Activated CD4-positive, alpha-beta memory T cell treated with anti-CD3 and anti-CD28 coated beads for 36 hours (primary cell): ENCODE data around the gene FCMR. TPM values are rescaled to one million over a fixed set of nuclear protein-coding genes. Genes with fewer than 3 reads are reported as not detected.

Experiments
- CTCF ChIA-PET: fragments of 350-600 bp; sonication (Branson Sonifier 250); formaldehyde crosslinking; loops from one replicate; lab custom pipeline; 2021; ENCODE audit warnings: antibody characterized with exemption, inconsistent platforms; lab: Charles Lee
- POLR2A ChIA-PET: fragments of 350-600 bp; sonication (Branson Sonifier 250); formaldehyde crosslinking; loops from one replicate; lab custom pipeline; 2021; ENCODE audit warnings: antibody characterized with exemption; lab: Charles Lee
- DNase-seq: peaks from one replicate; pipeline ENCODE4 v3.0.0-alpha.2; 2020
- H3K27ac Mint-ChIP-seq: one replicate; pipeline ENCODE4 v1.8.0; 2021; ENCODE audit warnings: mixed read lengths
- H3K27me3 Mint-ChIP-seq: one replicate; pipeline ENCODE4 v1.8.0; 2021; ENCODE audit warnings: mixed read lengths
- H3K36me3 Mint-ChIP-seq: one replicate; pipeline ENCODE4 v1.8.0; 2021; ENCODE audit warnings: mixed read lengths
- H3K4me1 Mint-ChIP-seq: one replicate; pipeline ENCODE4 v1.8.0; 2021; ENCODE audit warnings: low read depth, mixed read lengths
- H3K4me3 Mint-ChIP-seq: one replicate; pipeline ENCODE4 v1.8.0; 2021; ENCODE audit warnings: mild to moderate bottlenecking, mixed read lengths
- H3K9me3 Mint-ChIP-seq: one replicate; pipeline ENCODE4 v1.8.0; 2021; ENCODE audit warnings: mixed read lengths
- intact Hi-C: fragments of 100-400 bp; cut with micrococcal nuclease; formaldehyde crosslinking; loops from one replicate; pipeline ENCODE4 v1.15.1; 2023
- total RNA-seq, 2 experiments: library from RNA; stranded (reverse); gene quantifications; one replicate each; pipeline ENCODE4 v1.2.3, GENCODE V29; 2021

FCMR gene
- total RNA-seq, 2 experiments from 2014 or later = 65.7 to 73.0 TPM

DNA sequence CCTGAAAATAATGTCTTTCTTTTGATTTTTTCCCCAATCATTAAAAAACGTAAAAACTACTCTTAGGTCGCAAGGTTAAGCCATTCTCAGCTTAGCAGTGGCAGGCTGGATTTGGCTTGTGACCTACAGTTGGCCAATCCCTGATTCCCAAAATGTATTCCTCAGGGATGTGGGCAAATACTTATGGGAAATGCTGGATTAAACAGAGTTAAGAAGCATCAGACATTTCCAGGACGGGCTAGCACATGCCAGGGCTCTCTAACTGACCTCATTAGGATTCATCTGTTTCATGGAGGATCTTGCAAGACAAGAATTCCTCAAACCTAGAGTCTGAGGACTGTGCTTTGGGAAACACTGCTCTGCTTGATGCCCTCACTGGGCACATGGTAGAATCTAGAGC is 25.5 kb downstream of the FCMR start:
- ChIA-PET POLR2A (interaction anchor here (0.7 to 2.1 kb wide), 3 partner anchors 9 to 404 kb away, joined by 3 to 15 read pairs (median 3); no protein-coding TSS in a partner anchor), CTCF (interaction anchor here (0.7 to 7.5 kb wide), 5 partner anchors 8 to 32 kb away, joined by 3 to 46 read pairs (median 3); no protein-coding TSS in a partner anchor)
- Mint-ChIP-seq H3K36me3 (peaks cover 3% of the 10 kb centered on the region), H3K4me3 (no peak overlapping the region), H3K4me1 (peaks cover 73% of the 10 kb centered on the region), H3K27ac (no peak overlapping the region), H3K9me3 (no peaks in the 10 kb centered on the region), H3K27me3 (peaks cover 4% of the 10 kb centered on the region)
- DNase-seq = no peak
- intact Hi-C loops = loop anchor here (10.0 kb wide), 1 partner anchor 391 kb away; the partner anchor contains the start of gene RASSF5

DNA sequence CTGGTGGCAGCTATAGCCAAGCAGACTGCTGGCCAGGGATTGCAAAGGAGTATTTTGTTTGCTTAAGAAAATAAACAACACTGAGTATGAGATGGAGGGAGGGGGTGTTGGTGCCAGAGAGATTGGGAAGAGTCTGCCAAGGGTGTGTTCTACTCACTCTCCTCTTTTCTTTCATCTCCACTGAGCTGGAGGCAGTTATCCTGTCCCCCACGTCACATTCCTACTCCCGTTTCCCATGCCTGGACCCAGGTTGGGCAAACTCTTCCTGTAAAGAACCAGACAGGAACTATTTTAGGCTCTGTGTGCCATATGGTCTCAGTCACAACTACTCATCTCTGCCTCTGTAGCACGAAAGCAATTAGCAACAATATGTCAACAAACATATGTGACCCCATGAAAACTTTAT is 25.9 kb downstream of the FCMR start:
- H3K9me3 Mint-ChIP-seq = no peaks in the 10 kb centered on the region
- intact Hi-C loops = loop anchor here (10.0 kb wide), 1 partner anchor 391 kb away; the partner anchor contains the start of gene RASSF5
- no peak overlapping the region for H3K4me3 Mint-ChIP-seq
- no peak overlapping the region for H3K27ac Mint-ChIP-seq
- H3K4me1 Mint-ChIP-seq = peaks cover 75% of the 10 kb centered on the region
- ChIA-PET CTCF (interaction anchor here (0.7 to 7.5 kb wide), 5 partner anchors 8 to 38 kb away, joined by 3 to 46 read pairs (median 3); no protein-coding TSS in a partner anchor), POLR2A (interaction anchor here (0.7 to 2.1 kb wide), 4 partner anchors 10 to 403 kb away, joined by 3 to 15 read pairs (median 3); no protein-coding TSS in a partner anchor)
- peaks cover 3% of the 10 kb centered on the region for H3K36me3 Mint-ChIP-seq
- peaks cover 4% of the 10 kb centered on the region for H3K27me3 Mint-ChIP-seq
- no peak for DNase-seq

DNA sequence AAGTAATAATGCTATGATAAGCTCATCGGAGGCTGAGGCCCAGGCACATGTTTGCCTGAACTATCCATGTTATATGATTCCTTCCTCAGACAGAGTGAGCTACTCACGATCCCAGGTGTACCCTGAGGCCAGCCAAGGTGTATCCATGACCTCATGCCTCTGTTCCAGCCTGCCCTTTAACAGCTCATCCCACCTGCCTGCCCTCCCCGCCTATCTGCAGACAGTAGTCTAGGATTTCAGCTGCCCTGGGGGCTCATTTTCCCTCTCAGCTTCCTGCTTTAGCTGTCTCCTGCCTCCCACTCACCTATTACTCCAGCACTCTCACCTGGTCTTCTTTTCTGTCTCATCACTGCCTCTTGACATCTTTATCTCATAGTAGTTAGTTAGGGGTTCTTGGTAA is 26.4 kb downstream of the FCMR start:
- no peak overlapping the region for H3K4me3 Mint-ChIP-seq
- peaks cover 3% of the 10 kb centered on the region for H3K36me3 Mint-ChIP-seq
- no peak for DNase-seq
- ChIA-PET POLR2A (interaction anchor here (0.5 to 1.1 kb wide), 2 partner anchors 25 to 366 kb away, joined by 3 read pairs; no protein-coding TSS in a partner anchor), CTCF (interaction anchor here (0.9 to 7.5 kb wide), 5 partner anchors 11 to 38 kb away, joined by 3 to 46 read pairs (median 3); no protein-coding TSS in a partner anchor)
- peaks cover 76% of the 10 kb centered on the region for H3K4me1 Mint-ChIP-seq
- no peaks in the 10 kb centered on the region for H3K9me3 Mint-ChIP-seq
- intact Hi-C loops = loop anchor here (10.0 kb wide), 1 partner anchor 391 kb away; the partner anchor contains the start of gene RASSF5
- peaks cover 4% of the 10 kb centered on the region for H3K27me3 Mint-ChIP-seq
- no peak overlapping the region for H3K27ac Mint-ChIP-seq

DNA sequence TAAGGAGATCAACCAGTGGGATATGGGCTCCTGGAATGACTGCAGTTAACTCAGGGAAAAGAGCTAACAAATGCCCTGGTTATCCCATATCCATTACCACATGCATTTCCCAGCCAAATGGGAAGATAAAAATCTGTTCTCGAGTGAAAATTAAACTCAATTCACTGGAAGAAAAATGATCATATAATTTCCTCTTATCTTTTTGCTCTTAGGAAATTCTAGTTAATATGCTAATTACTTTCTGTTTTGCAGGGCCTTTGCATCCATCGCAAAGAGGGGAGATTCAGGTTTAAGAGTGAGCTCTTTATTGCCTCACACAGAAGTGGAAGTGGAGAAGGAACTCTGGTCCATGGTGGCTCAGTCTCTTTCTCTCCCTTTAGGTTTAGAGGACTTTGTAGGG is 28.4 kb downstream of the FCMR start:
- DNase-seq = no peak
- peaks cover 2% of the 10 kb centered on the region for H3K27me3 Mint-ChIP-seq
- no peaks in the 10 kb centered on the region for H3K9me3 Mint-ChIP-seq
- H3K4me1 Mint-ChIP-seq = peaks cover 75% of the 10 kb centered on the region
- CTCF ChIA-PET = interaction anchor here (0.7 to 1.4 kb wide), 5 partner anchors 13 to 89 kb away, joined by 3 to 5 read pairs (median 3); partner anchors contain the start of gene IL20
- H3K4me3 Mint-ChIP-seq = no peak overlapping the region
- no peak overlapping the region for H3K27ac Mint-ChIP-seq
- intact Hi-C loops = loop anchor here (10.0 kb wide), 1 partner anchor 389 kb away; the partner anchor contains the start of gene RASSF5
- POLR2A ChIA-PET = no interaction called here
- H3K36me3 Mint-ChIP-seq = no peaks in the 10 kb centered on the region

DNA sequence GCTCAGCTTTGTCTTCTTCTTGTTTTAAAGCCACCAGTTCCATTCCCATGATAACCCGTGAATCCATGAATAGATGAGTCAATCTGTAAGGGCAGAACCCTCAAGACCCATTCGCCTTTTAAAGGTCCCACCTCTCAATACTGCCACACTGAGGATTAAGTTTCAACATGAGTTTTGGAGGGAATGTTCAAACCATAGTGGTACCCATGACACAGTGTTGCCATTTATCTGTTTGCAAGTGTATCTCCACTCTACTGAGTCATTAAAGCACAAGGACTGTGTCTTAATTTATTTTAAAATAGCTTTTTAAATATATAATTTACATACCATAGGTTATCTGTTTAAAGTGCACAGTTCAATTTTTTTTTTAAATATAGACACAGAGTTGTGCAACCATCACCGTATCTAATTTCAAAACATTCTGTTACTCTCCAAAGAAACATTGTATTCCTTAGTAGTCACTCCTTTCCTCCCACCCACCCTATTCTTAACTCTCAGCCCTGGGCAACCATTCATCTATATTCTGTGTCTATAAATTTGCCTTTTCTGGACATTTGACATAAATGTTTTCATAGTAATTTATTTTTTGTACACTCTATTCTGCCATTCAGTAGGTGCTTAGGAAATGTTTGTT is 29.3 kb downstream of the FCMR start:
- no peak overlapping the region for H3K4me3 Mint-ChIP-seq
- H3K4me1 Mint-ChIP-seq = peaks cover 68% of the 10 kb centered on the region
- intact Hi-C loops = loop anchor here (1.0 to 10.0 kb wide), 2 partner anchors 13 to 388 kb away; partner anchors contain the start of gene RASSF5
- H3K27ac Mint-ChIP-seq = no peak overlapping the region
- no peaks in the 10 kb centered on the region for H3K36me3 Mint-ChIP-seq
- POLR2A ChIA-PET = no interaction called here
- H3K27me3 Mint-ChIP-seq = peaks cover 2% of the 10 kb centered on the region
- no peaks in the 10 kb centered on the region for H3K9me3 Mint-ChIP-seq
- no peak for DNase-seq
- CTCF ChIA-PET = interaction anchor here (0.6 to 1.4 kb wide), 3 partner anchors 20 to 44 kb away, joined by 3 to 5 read pairs (median 4); partner anchors contain the start of gene IL20

DNA sequence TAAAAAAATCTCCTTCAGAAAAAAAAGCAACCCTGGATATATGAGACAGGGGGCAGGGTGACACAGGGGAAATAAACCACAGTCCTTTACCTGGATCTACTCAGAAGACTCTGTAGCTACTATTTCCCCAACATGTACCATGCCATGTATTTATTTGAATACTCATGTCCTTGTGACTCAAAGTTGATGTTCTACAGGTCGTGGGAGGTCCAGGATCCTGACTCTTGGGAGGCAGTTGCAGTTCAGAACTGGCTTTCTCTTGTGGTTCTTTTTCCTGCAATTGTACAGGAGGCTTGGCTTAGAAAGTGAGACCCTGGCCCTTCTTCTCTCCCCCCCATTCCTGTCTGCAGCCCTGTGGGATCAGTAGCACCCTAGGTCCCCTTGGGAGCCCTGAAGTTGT is 30.3 kb downstream of the FCMR start:
- H3K4me1 Mint-ChIP-seq = peaks cover 58% of the 10 kb centered on the region
- ChIA-PET POLR2A (no interaction called here), CTCF (no interaction called here)
- no peak overlapping the region for H3K27ac Mint-ChIP-seq
- no peaks in the 10 kb centered on the region for H3K36me3 Mint-ChIP-seq
- H3K27me3 Mint-ChIP-seq = peaks cover 2% of the 10 kb centered on the region
- H3K9me3 Mint-ChIP-seq = no peaks in the 10 kb centered on the region
- DNase-seq = no peak
- intact Hi-C loops = loop anchor here (10.0 kb wide), 1 partner anchor 387 kb away; the partner anchor contains the start of gene RASSF5
- H3K4me3 Mint-ChIP-seq = no peak overlapping the region

DNA sequence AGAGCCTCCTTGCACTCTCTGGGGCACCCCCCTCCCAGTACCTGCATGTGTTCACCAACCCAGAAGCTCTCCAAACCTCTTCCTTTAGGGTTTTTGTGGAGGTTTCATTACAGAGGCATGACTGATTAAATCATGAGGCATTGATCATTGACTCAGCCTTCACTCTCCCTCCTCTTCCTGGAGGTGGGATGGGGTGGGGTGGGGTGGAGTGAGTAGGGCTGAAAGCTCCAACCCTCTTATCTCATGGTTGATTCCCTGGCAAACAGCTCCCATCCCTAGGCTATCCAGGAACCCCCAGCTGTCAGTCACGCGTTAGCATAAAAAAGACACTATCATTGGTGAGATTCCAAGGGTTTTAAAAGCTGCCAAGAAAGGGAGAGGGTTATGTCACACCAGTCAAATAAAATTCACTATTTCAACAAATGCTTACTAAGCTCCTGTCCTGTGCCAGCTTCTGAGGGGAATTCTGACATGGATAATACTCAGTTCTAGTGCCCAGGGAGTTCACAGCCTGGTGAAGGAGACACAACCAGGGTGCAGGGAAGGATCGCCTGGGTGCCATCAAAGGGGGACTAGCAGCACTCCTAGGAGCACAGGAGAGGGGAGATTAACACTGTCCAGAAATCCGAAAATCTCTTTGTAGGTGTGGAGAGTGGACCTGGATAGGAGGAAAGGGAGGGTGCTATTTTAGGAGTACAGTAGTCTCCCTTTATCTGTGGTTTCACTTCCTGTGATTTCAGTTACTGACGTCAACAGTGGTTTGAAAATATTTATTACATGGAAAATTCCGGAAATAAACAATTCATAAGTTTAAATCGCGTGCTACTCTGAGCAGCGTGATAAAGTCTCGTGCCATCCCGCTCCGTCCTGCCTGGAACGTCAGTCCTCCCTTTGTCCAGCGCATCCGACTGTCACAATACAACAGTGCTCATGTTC is 31.3 kb downstream of the FCMR start:
- intact Hi-C loops = loop anchor here (10.0 kb wide), 1 partner anchor 386 kb away; the partner anchor contains the start of gene RASSF5
- H3K9me3 Mint-ChIP-seq = no peaks in the 10 kb centered on the region
- no peak overlapping the region for H3K4me3 Mint-ChIP-seq
- peaks cover 6% of the 10 kb centered on the region for H3K27me3 Mint-ChIP-seq
- peak overlapping the region; percentile 69 for H3K27ac Mint-ChIP-seq
- no peaks in the 10 kb centered on the region for H3K36me3 Mint-ChIP-seq
- ChIA-PET POLR2A (interaction anchor here (1.2 kb wide), 1 partner anchor 14 kb away, joined by 3 read pairs; no protein-coding TSS in a partner anchor), CTCF (interaction anchor here (0.6 to 1.1 kb wide), 4 partner anchors 19 to 283 kb away, joined by 3 to 6 read pairs (median 4); partner anchors contain the start of gene IL20)
- H3K4me1 Mint-ChIP-seq = peaks cover 50% of the 10 kb centered on the region
- peak; percentile 47 for DNase-seq

DNA sequence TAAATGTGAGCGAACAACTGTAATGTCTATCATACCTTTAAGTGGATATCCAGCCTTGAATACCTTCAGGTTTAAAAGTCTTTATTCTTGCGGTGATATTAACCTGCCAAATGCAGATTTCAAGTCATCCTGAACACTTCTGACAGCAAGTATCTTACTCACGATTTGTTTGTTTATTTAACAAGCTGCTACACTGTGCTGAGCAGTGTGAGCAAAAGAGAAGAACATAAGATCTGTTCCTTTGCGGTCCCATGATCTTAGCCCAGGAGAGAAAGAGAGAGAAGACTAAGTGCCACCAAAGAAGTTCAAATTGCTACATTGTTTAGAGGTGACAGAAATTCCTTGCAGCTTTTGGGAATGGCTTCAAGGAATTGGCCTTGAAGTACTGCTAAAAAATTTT is 34.0 kb downstream of the FCMR start:
- H3K4me1 Mint-ChIP-seq = peaks cover 34% of the 10 kb centered on the region
- H3K9me3 Mint-ChIP-seq = no peaks in the 10 kb centered on the region
- no peak overlapping the region for H3K27ac Mint-ChIP-seq
- H3K27me3 Mint-ChIP-seq = peaks cover 6% of the 10 kb centered on the region
- H3K4me3 Mint-ChIP-seq = no peak overlapping the region
- no peak for DNase-seq
- ChIA-PET POLR2A (no interaction called here), CTCF (interaction anchor here (0.9 to 1.7 kb wide), 5 partner anchors 9 to 408 kb away, joined by 3 to 8 read pairs (median 3); no protein-coding TSS in a partner anchor)
- intact Hi-C loops = no loop called here
- no peaks in the 10 kb centered on the region for H3K36me3 Mint-ChIP-seq

DNA sequence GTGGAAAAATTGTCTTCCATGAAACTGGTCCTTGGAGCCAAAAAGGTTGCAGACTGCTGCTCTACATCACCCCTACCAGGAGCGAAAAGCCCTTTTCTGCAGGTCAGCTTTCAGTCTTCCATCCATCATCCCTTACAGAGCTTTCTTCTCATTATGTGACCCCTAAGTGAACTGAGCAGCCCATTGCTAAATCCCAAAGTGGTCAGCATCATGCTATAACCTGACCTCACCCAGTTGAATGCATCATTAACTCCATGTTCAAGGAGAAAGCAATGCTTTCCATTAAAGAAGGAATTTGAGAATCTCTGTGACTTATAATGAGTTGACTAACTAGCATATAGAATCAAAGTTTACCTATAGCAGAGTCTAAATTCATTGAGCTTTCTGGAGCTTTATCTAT is 34.9 kb downstream of the FCMR start:
- Mint-ChIP-seq H3K36me3 (no peaks in the 10 kb centered on the region), H3K27me3 (peaks cover 6% of the 10 kb centered on the region), H3K9me3 (no peaks in the 10 kb centered on the region), H3K27ac (no peak overlapping the region), H3K4me1 (peaks cover 36% of the 10 kb centered on the region), H3K4me3 (no peak overlapping the region)
- intact Hi-C loops = no loop called here
- POLR2A ChIA-PET = no interaction called here
- DNase-seq = no peak
- CTCF ChIA-PET = interaction anchor here (0.7 to 1.7 kb wide), 5 partner anchors 22 to 407 kb away, joined by 3 to 8 read pairs (median 3); partner anchors contain the start of gene IL20

DNA sequence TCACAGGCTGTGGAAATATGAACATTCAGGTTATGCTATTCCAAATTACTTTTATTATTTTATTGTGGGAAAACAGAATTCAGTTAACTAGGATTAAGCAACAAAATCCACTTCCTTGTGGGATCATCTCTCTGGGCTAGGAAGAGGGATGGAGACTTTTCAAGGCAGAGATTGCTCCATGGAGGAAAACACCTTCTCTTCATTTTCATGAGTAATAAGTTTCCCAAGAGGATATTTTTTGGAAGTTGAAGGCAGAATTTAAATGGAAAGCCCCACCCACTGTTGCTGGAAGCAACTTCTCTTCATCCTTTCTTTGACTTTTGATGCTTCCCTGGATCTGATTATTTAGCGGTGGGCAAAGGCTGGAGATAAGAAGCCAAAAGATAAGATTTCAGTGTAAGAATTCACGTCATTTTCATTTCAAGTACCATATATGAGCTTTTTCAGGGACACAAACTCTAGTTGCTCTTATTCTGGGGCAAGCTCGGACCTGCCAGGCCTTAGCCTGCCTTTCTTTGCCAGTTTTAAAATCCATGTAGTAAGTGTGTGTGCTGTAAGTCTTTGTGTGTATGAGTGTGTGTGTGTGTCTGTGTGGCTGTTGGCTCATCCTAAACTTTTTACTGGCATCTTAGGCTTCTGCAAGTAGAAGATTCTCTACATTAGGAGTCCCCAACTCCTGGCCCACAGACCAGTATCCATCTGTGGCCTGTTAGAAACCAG is 36.2 kb downstream of the FCMR start:
- DNase-seq = no peak
- POLR2A ChIA-PET = no interaction called here
- no peak overlapping the region for H3K27ac Mint-ChIP-seq
- no peaks in the 10 kb centered on the region for H3K9me3 Mint-ChIP-seq
- no peaks in the 10 kb centered on the region for H3K36me3 Mint-ChIP-seq
- peaks cover 24% of the 10 kb centered on the region for H3K4me1 Mint-ChIP-seq
- intact Hi-C loops = no loop called here
- H3K4me3 Mint-ChIP-seq = no peak overlapping the region
- CTCF ChIA-PET = interaction anchor here (0.8 to 2.7 kb wide), 4 partner anchors 20 to 27 kb away, joined by 3 to 17 read pairs (median 8); partner anchors contain the start of gene IL20
- peaks cover 4% of the 10 kb centered on the region for H3K27me3 Mint-ChIP-seq
